ENCODE measurements around the gene UROC1. TPM values are rescaled to one million over a fixed set of nuclear protein-coding genes. Genes with fewer than 3 reads are reported as not detected.

The UROC1 gene
- total and polyA plus RNA-seq, 9 of the 15 experiments (the other 6 are each of a cell fraction or from before 2014, with no cell fraction given) = not detected

DNA sequence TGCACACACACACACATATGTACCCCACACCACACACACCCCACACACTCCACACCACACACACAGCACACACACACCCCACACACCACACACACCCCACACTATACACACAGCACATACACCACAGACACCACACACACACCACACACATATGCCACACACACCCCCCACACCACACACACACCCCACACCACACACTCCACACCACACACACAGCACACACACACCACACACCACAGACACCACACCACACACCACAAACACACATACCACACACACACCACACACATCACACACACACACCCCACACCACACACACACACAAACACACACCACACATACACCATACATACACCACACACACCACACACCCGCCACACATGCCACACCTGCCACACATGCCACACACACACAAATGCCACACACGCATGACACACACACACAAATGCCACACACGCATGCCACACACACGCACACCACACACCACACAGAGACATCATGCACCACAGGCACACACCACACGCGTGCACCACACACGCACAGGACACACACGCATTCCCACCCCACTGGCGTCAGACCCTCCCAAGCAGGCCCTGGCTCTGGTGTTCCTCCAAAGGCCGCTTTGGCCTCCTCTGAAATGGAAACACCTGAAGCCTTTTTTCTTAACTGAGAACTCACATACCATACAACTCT lies 22.1 kb upstream of the UROC1 start:
- ChIA-PET POLR2A (no interaction called here), CTCF (ENCODE audit: low intra/inter-chr PET ratio) (interaction anchor here (0.6 kb wide), 1 partner anchor 15 kb away, joined by 3 read pairs; no protein-coding TSS in a partner anchor)
- WGBS (ENCODE audit: insufficient coverage, low coverage, missing lambda C conversion rate) = 96% methylated on average over 8 of the region's 10 CpGs
- Histone ChIP-seq H3K27me3 (ENCODE audit: control insufficient read depth in 2 of 2, insufficient read depth in 2 of 2, low read length in 2 of 2) (peaks cover 0 to 6% of the 10 kb centered on the region in 2 experiments; a peak in 1 of 5 replicates), H3K36me3 (ENCODE audit: control insufficient read depth, insufficient read depth, low read length) (no peaks in the 10 kb centered on the region), H3K4me3 (no peak overlapping the region), H3K9me1 (ENCODE audit: control insufficient read depth, insufficient read depth, low read length) (no peaks in the 10 kb centered on the region), H3K4me1 (replicated peaks in 1 of 2; ENCODE audit: control insufficient read depth in 2 of 2, insufficient read depth in 2 of 2, low read length in 2 of 2) (peaks cover 14 to 23% of the 10 kb centered on the region in 2 experiments), H3K9ac (ENCODE audit: insufficient read depth in 1 of 2, low read depth in 2 of 2, low read length in 2 of 2) (no peak overlapping the region), H3K9me3 (replicated peaks; ENCODE audit: control insufficient read depth, insufficient read depth, low read depth, low read length) (peaks cover 2% of the 10 kb centered on the region), H3K79me2 (ENCODE audit: control insufficient read depth, insufficient read depth, low read length) (no peaks in the 10 kb centered on the region), H2AFZ (ENCODE audit: low read depth, low read length) (no peak overlapping the region), H4K20me1 (replicated peaks; ENCODE audit: control insufficient read depth, insufficient read depth, low read length) (no peaks in the 10 kb centered on the region), H3K27ac (ENCODE audit: extremely low read depth, low read depth, low read length) (peak overlapping the region; percentile 75; the same call in 1 of the 3 replicates), H3K4me2 (ENCODE audit: insufficient read depth, low read length) (no peak overlapping the region)
- intact Hi-C loops (cut with micrococcal nuclease) (loop anchor here (2.0 kb wide), 1 partner anchor 63 kb away; no protein-coding TSS in a partner anchor), in situ Hi-C loops (cut with MboI) (no loop called here)
- no TSS peak for BruUV-seq (replicated peaks)
- DNase-seq (ENCODE audit: extremely low read depth in 1 of 4, low spot score in 3 of 4) = no peak
- TF ChIP-seq, protein P1, sequence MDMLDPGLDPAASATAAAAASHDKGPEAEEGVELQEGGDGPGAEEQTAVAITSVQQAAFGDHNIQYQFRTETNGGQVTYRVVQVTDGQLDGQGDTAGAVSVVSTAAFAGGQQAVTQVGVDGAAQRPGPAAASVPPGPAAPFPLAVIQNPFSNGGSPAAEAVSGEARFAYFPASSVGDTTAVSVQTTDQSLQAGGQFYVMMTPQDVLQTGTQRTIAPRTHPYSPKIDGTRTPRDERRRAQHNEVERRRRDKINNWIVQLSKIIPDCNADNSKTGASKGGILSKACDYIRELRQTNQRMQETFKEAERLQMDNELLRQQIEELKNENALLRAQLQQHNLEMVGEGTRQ (CRISPR knock-in tag; IDR thresholded peaks at IDR 0.05) = no peak
- TF ChIP-seq CBX1 (IDR thresholded peaks at IDR 0.05; ENCODE audit: low read depth) = 0 out of 2 replicates have a peak, but pooled peaks have one; percentile 26
- ATAC-seq = no peak
- FAIRE-seq = peak; percentile 11

DNA sequence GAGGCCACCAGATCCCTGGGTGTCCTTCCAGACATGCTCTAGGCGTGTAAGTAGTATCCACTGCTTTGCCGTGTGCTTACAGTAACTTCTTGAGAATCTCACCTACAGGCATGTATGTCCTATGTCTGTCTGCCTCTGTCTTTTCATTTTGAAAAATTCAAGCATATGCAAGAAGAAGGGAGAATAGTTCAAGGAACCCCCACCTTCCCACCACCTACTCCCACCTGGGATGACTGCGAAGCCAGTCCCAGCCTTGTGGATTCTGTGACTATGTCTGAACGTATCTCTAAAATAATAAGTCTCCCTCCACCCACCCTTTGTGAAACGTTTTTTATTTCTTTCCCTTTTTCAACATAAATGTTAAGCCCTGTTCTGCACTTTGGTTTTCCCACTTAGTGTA lies 21.4 kb upstream of the UROC1 start:
- CTCF ChIA-PET (ENCODE audit: low intra/inter-chr PET ratio) = no interaction called here
- FAIRE-seq = no peak
- no peak for TF ChIP-seq TEAD1 (CRISPR knock-in tag; IDR thresholded peaks at IDR 0.05)
- no peak for TF ChIP-seq ESRRA (IDR thresholded peaks at IDR 0.05; ENCODE audit: borderline replicate concordance, low read depth)
- no peak for TF ChIP-seq RFX7 (CRISPR knock-in tag; IDR thresholded peaks at IDR 0.05)
- no peak for TF ChIP-seq MEF2D (tag; conservative IDR thresholded peaks at IDR 0.05; ENCODE audit: low read depth)
- no peak for TF ChIP-seq ZNF12 (CRISPR knock-in tag; IDR thresholded peaks at IDR 0.05)
- TF ChIP-seq SMARCC2 (IDR thresholded peaks at IDR 0.05; ENCODE audit: low read depth) = no peak
- no peak for TF ChIP-seq BRD9 (IDR thresholded peaks at IDR 0.05; ENCODE audit: low read depth, partially characterized antibody)
- TF ChIP-seq ZFP30 (CRISPR knock-in tag; IDR thresholded peaks at IDR 0.05; ENCODE audit: borderline replicate concordance) = no peak
- TF ChIP-seq ZNF253 (CRISPR knock-in tag; conservative IDR thresholded peaks at IDR 0.05) = no peak
- TF ChIP-seq, protein P2, sequence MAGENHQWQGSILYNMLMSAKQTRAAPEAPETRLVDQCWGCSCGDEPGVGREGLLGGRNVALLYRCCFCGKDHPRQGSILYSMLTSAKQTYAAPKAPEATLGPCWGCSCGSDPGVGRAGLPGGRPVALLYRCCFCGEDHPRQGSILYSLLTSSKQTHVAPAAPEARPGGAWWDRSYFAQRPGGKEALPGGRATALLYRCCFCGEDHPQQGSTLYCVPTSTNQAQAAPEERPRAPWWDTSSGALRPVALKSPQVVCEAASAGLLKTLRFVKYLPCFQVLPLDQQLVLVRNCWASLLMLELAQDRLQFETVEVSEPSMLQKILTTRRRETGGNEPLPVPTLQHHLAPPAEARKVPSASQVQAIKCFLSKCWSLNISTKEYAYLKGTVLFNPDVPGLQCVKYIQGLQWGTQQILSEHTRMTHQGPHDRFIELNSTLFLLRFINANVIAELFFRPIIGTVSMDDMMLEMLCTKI (IDR thresholded peaks at IDR 0.05; ENCODE audit: partially characterized antibody) = no peak

More for the DNA sequence above, 21.4 kb upstream of the UROC1 start:
- H3K27ac ChIP-seq (ENCODE audit: extremely low read depth, low read depth, low read length) = no peak overlapping the region
- no TSS peak for BruUV-seq (replicated peaks)
- intact Hi-C loops (cut with micrococcal nuclease) = no loop called here
- no peaks in the 10 kb centered on the region for H4K20me1 ChIP-seq (replicated peaks; ENCODE audit: control insufficient read depth, insufficient read depth, low read length)
- H3K4me3 ChIP-seq = no peak overlapping the region
- H2AFZ ChIP-seq (ENCODE audit: low read depth, low read length) = no peak overlapping the region
- H3K36me3 ChIP-seq (ENCODE audit: control insufficient read depth, insufficient read depth, low read length) = no peaks in the 10 kb centered on the region
- H3K9me3 ChIP-seq (replicated peaks; ENCODE audit: control insufficient read depth, insufficient read depth, low read depth, low read length) = peaks cover 2% of the 10 kb centered on the region
- no peaks in the 10 kb centered on the region for H3K79me2 ChIP-seq (ENCODE audit: control insufficient read depth, insufficient read depth, low read length)
- POLR2A ChIA-PET = no interaction called here
- peaks cover 14 to 23% of the 10 kb centered on the region in 2 experiments for H3K4me1 ChIP-seq (replicated peaks in 1 of 2; ENCODE audit: control insufficient read depth in 2 of 2, insufficient read depth in 2 of 2, low read length in 2 of 2)
- H3K9me1 ChIP-seq (ENCODE audit: control insufficient read depth, insufficient read depth, low read length) = no peaks in the 10 kb centered on the region
- WGBS (ENCODE audit: insufficient coverage, low coverage, missing lambda C conversion rate) = 33% methylated on average over 3 of the region's 5 CpGs
- H3K9ac ChIP-seq (ENCODE audit: insufficient read depth in 1 of 2, low read depth in 2 of 2, low read length in 2 of 2) = no peak overlapping the region
- in situ Hi-C loops (cut with MboI) = no loop called here
- H3K4me2 ChIP-seq (ENCODE audit: insufficient read depth, low read length) = no peak overlapping the region
- peaks cover 0 to 6% of the 10 kb centered on the region in 2 experiments; a peak in 1 of 5 replicates for H3K27me3 ChIP-seq (ENCODE audit: control insufficient read depth in 2 of 2, insufficient read depth in 2 of 2, low read length in 2 of 2)
- DNase-seq (ENCODE audit: extremely low read depth in 1 of 4, low spot score in 3 of 4) (no peak), ATAC-seq (no peak)
